H9 (cell line): ENCODE results near the gene ABHD3. TPM values are rescaled to one million over a fixed set of nuclear protein-coding genes. Genes with fewer than 3 reads are reported as not detected.

ENCODE experiments used
- DNase-seq: peaks from one replicate; pipeline ENCODE4 v3.0.0-alpha.2; 2017
- H2AFZ ChIP-seq: one replicate; pipeline ENCODE4 v1.6.1; 2013; ENCODE audit warnings: mild to moderate bottlenecking, low read length, control low read depth, moderate library complexity
- H2AK5ac ChIP-seq: 2 replicates; pipeline ENCODE4 v1.6.1; 2013; ENCODE audit warnings: low read length, control low read depth, mixed read lengths; ENCODE audit not compliant: insufficient read length
- H2BK120ac ChIP-seq: one replicate; pipeline ENCODE4 v1.6.1; 2013; ENCODE audit warnings: low read depth, mild to moderate bottlenecking, low read length, control low read depth, inconsistent platforms; ENCODE audit not compliant: poor library complexity, severe bottlenecking
- H2BK12ac ChIP-seq: 2 replicates; pipeline ENCODE4 v1.6.1; 2013; ENCODE audit warnings: low read length, control low read depth, mixed read lengths, low read depth; ENCODE audit not compliant: insufficient read length
- H2BK15ac ChIP-seq: 2 replicates; pipeline ENCODE4 v1.6.1; 2013; ENCODE audit warnings: low read depth, low read length, control low read depth
- H2BK20ac ChIP-seq: one replicate; pipeline ENCODE4 v1.6.1; 2013; ENCODE audit warnings: low read depth, mild to moderate bottlenecking, low read length, control low read depth, inconsistent platforms; ENCODE audit not compliant: poor library complexity, severe bottlenecking
- H2BK5ac ChIP-seq: 2 replicates; pipeline ENCODE4 v1.6.1; 2013; ENCODE audit warnings: low read length, control low read depth, mixed read lengths; ENCODE audit not compliant: insufficient read length
- H3K14ac ChIP-seq: 2 replicates; pipeline ENCODE4 v1.6.1; 2013; ENCODE audit warnings: low read length, control low read depth; ENCODE audit not compliant: insufficient read depth
- H3K18ac ChIP-seq: 2 replicates; pipeline ENCODE4 v1.6.1; 2013; ENCODE audit warnings: low read depth, mild to moderate bottlenecking, mixed read lengths, low read length, control low read depth; ENCODE audit not compliant: insufficient read length
- H3K23ac ChIP-seq: 2 replicates; pipeline ENCODE4 v1.6.1; 2013; ENCODE audit warnings: low read length, control low read depth, mixed read lengths, low read depth; ENCODE audit not compliant: insufficient read length
- H3K23me2 ChIP-seq: 2 replicates; pipeline ENCODE4 v1.6.1; 2013; ENCODE audit warnings: low read depth, mild to moderate bottlenecking, mixed read lengths, low read length, control low read depth; ENCODE audit not compliant: insufficient read length, poor library complexity, severe bottlenecking
- H3K27ac ChIP-seq: 2 replicates; pipeline ENCODE4 v1.5.1; 2013; ENCODE audit warnings: low read length, control low read depth, mixed read lengths, low read depth; ENCODE audit not compliant: insufficient read length
- H3K27me3 ChIP-seq: 2 replicates; pipeline ENCODE4 v1.6.1; 2013; ENCODE audit warnings: low read length, control low read depth, inconsistent platforms; ENCODE audit not compliant: insufficient read depth
- H3K4ac ChIP-seq: 2 replicates; pipeline ENCODE4 v1.6.1; 2013; ENCODE audit warnings: low read depth, mild to moderate bottlenecking, control low read depth, inconsistent platforms, low read length, moderate library complexity
- H3K4me1 ChIP-seq: 2 replicates; pipeline ENCODE4 v1.6.1; 2013; ENCODE audit warnings: low read length, control low read depth, inconsistent platforms; ENCODE audit not compliant: insufficient read depth
- H3K4me2 ChIP-seq: 2 replicates; pipeline ENCODE4 v1.6.1; 2013; ENCODE audit warnings: low read length, control low read depth, mixed read lengths; ENCODE audit not compliant: insufficient read length, insufficient read depth
- H3K56ac ChIP-seq: 2 replicates; pipeline ENCODE4 v1.6.1; 2013; ENCODE audit warnings: low read depth, mild to moderate bottlenecking, mixed read lengths, low read length, control low read depth; ENCODE audit not compliant: insufficient read length
- H3K79me1 ChIP-seq: 2 replicates; pipeline ENCODE4 v1.6.1; 2013; ENCODE audit warnings: low read depth, mild to moderate bottlenecking, moderate library complexity, low read length, control low read depth, inconsistent platforms; ENCODE audit not compliant: insufficient read depth, poor library complexity, severe bottlenecking
- H3K79me2 ChIP-seq: 2 replicates; pipeline ENCODE4 v1.6.1; 2013; ENCODE audit warnings: low read length, control low read depth, inconsistent platforms; ENCODE audit not compliant: insufficient read depth
- H3K9ac ChIP-seq: 2 replicates; pipeline ENCODE4 v1.6.1; 2013; ENCODE audit warnings: low read length, control low read depth, mixed read lengths; ENCODE audit not compliant: insufficient read length; ENCODE audit errors: extremely low read depth
- H3K9me3 ChIP-seq: one replicate; pipeline ENCODE4 v1.6.1; 2013; ENCODE audit warnings: low read depth, low read length, inconsistent platforms; ENCODE audit not compliant: control insufficient read depth
- H3T11ph ChIP-seq: one replicate; pipeline ENCODE4 v1.6.1; 2013; ENCODE audit warnings: mild to moderate bottlenecking, low read length, control low read depth, inconsistent platforms
- H4K20me1 ChIP-seq: one replicate; pipeline ENCODE4 v1.6.1; 2013; ENCODE audit not compliant: control insufficient read depth, insufficient read length, insufficient read depth
- H4K5ac ChIP-seq: 2 replicates; pipeline ENCODE4 v1.6.1; 2013; ENCODE audit warnings: low read depth, mild to moderate bottlenecking, mixed read lengths, low read length, control low read depth; ENCODE audit not compliant: insufficient read length
- H4K8ac ChIP-seq: replicated peaks from 2 replicates; pipeline ENCODE4 v1.6.1; 2013; ENCODE audit warnings: low read length, control low read depth, mixed read lengths, low read depth; ENCODE audit not compliant: insufficient read length
- H4K91ac ChIP-seq: 2 replicates; pipeline ENCODE4 v1.6.1; 2013; ENCODE audit warnings: low read depth, mild to moderate bottlenecking, moderate library complexity, mixed read lengths, low read length, control low read depth; ENCODE audit not compliant: insufficient read length
- H3K27ac Mint-ChIP-seq, 3 experiments: 2 replicates in 2 of 3; 3 replicates in 1 of 3; pipeline ENCODE4 v1.8.0; 2020 to 2021; ENCODE audit warnings: mixed read lengths in 3 of 3, mild to moderate bottlenecking in 1 of 3, moderate library complexity in 1 of 3
- H3K27me3 Mint-ChIP-seq: 2 replicates; pipeline ENCODE4 v1.8.0; 2021; ENCODE audit warnings: low read depth, mild to moderate bottlenecking, moderate library complexity, mixed read lengths
- H3K36me3 Mint-ChIP-seq, 3 experiments: 2 replicates in 2 of 3; 3 replicates in 1 of 3; pipeline ENCODE4 v1.8.0; 2020 to 2021; ENCODE audit warnings: low read depth in 3 of 3, mixed read lengths in 3 of 3; ENCODE audit not compliant: insufficient read depth in 1 of 3
- H3K4me1 Mint-ChIP-seq, 2 experiments: 2 replicates each; pipeline ENCODE4 v1.8.0; 2020; ENCODE audit warnings: mixed read lengths in 2 of 2
- H3K4me3 Mint-ChIP-seq, 2 experiments: 2 replicates in 1 of 2; 3 replicates in 1 of 2; pipeline ENCODE4 v1.8.0; 2020 to 2021; ENCODE audit warnings: mild to moderate bottlenecking in 2 of 2, mixed read lengths in 2 of 2, moderate library complexity in 1 of 2
- H3K9me3 Mint-ChIP-seq, 2 experiments: 2 replicates in 1 of 2; 3 replicates in 1 of 2; pipeline ENCODE4 v1.8.0; 2020; ENCODE audit warnings: mild to moderate bottlenecking in 2 of 2, mixed read lengths in 2 of 2, moderate library complexity in 1 of 2
- CTCF ChIP-seq: fragments of 200-600 bp; sonication (generic); conservative IDR thresholded peaks from 3 replicates; pipeline ENCODE4 v1.8.0; 2021; ENCODE audit warnings: antibody characterized with exemption, mild to moderate bottlenecking
- WGBS: extraction: QIAGEN DNeasy Blood & Tissue Kit; methylation state at CpG from one replicate; pipeline ENCODE4 v1.1.7; 2013; ENCODE audit warnings: missing lambda C conversion rate, low lambda C conversion rate, mixed read lengths; ENCODE audit not compliant: insufficient read length; ENCODE audit errors: extremely low coverage; 5-methylcytosine and 5-hydroxymethylcytosine counted together
- total RNA-seq: library from RNA; stranded (reverse); gene quantifications from 2 replicates; pipeline ENCODE4 v1.2.1, GENCODE V29; 2021

ABHD3 gene
- total RNA-seq, 1 experiment from 2014 or later: 12.0 TPM

GRCh38 chr18:21662581-21662980 is 42.0 kb downstream of the ABHD3 start:
- H3K79me1 ChIP-seq: no peaks in the 10 kb centered on the region
- no peak for TF ChIP-seq CTCF
- no peak overlapping the region for H4K5ac ChIP-seq
- H3K18ac ChIP-seq: no peak overlapping the region
- no CpG with 5 or more reads among the region's 9 CpGs for WGBS
- H3K27me3 ChIP-seq: no peaks in the 10 kb centered on the region
- Mint-ChIP-seq H3K4me1 (0 out of 4 replicates have a peak, but pooled peaks cover 0 to 3% of the 10 kb centered on the region in 2 experiments), H3K36me3 (peaks cover 0 to 13% (median 4%) of the 10 kb centered on the region in 3 experiments; a peak in 2 of 7 replicates), H3K27ac (peak overlapping the region in 1 of 3 experiments; percentile 51; a peak in 1 of 7 replicates), H3K4me3 (no peak overlapping the region), H3K9me3 (no peaks in the 10 kb centered on the region), H3K27me3 (no peaks in the 10 kb centered on the region)
- no peak overlapping the region for H4K91ac ChIP-seq
- no peaks in the 10 kb centered on the region for H3K9me3 ChIP-seq
- no peaks in the 10 kb centered on the region for H4K20me1 ChIP-seq
- no peak overlapping the region for H3K23ac ChIP-seq
- H4K8ac ChIP-seq: no peak overlapping the region
- H3T11ph ChIP-seq: no peak overlapping the region
- H3K56ac ChIP-seq: no peak overlapping the region
- H3K9ac ChIP-seq: no peak overlapping the region
- H3K14ac ChIP-seq: no peak overlapping the region
- H2BK5ac ChIP-seq: no peak overlapping the region
- H2AK5ac ChIP-seq: no peak overlapping the region
- no peak overlapping the region for H3K27ac ChIP-seq
- H2BK15ac ChIP-seq: no peak overlapping the region
- no peaks in the 10 kb centered on the region for H3K79me2 ChIP-seq
- no peak overlapping the region for H2AFZ ChIP-seq
- H2BK20ac ChIP-seq: no peak overlapping the region
- no peak overlapping the region for H3K4me2 ChIP-seq
- no peaks in the 10 kb centered on the region for H3K23me2 ChIP-seq
- H2BK12ac ChIP-seq: no peak overlapping the region
- H2BK120ac ChIP-seq: no peak overlapping the region
- no peak for DNase-seq
- H3K4me1 ChIP-seq: no peaks in the 10 kb centered on the region
- H3K4ac ChIP-seq: no peak overlapping the region
